HepG2 (cell line): Measurements from ENCODE around the gene LRRC45. TPM values are rescaled to one million over a fixed set of nuclear protein-coding genes. Genes with fewer than 3 reads are reported as not detected.
A peak's percentile ranks its signal among the peaks of the same experiment; 100 is the strongest.

Source experiments
- CBFB ChIP-seq: sonication (generic); formaldehyde crosslinking; IDR thresholded peaks from 2 replicates; pipeline ENCODE4 v1.4.0; 2020; ENCODE audit warnings: missing genetic modification reagents
- FOXJ3 ChIP-seq: sonication (generic); formaldehyde crosslinking; IDR thresholded peaks from 2 replicates; pipeline ENCODE4 v1.4.0; 2020; ENCODE audit warnings: missing genetic modification reagents, mild to moderate bottlenecking, borderline replicate concordance
- FOXO1 ChIP-seq: sonication (generic); formaldehyde crosslinking; IDR thresholded peaks from 2 replicates; pipeline ENCODE4 v1.4.0; 2020; ENCODE audit warnings: missing genetic modification reagents
- HOMEZ ChIP-seq: IDR thresholded peaks from 2 replicates; pipeline ENCODE4 v1.6.1; 2016; ENCODE audit warnings: low read depth
- KAT7 ChIP-seq: IDR thresholded peaks from 2 replicates; pipeline ENCODE4 v1.6.1; 2018; ENCODE audit warnings: borderline replicate concordance, missing compliant biosample characterization
- MXD4 ChIP-seq: IDR thresholded peaks from 2 replicates; pipeline ENCODE4 v1.6.1; 2016; ENCODE audit warnings: mild to moderate bottlenecking, missing biosample characterization, missing genetic modification reagents
- MZF1 ChIP-seq: sonication (generic); formaldehyde crosslinking; IDR thresholded peaks from 2 replicates; pipeline ENCODE4 v1.8.1; 2023; ENCODE audit warnings: mild to moderate bottlenecking, missing genetic modification reagents, borderline replicate concordance
- NR0B2 ChIP-seq: sonication (generic); formaldehyde crosslinking; IDR thresholded peaks from 2 replicates; pipeline ENCODE4 v1.4.0; 2020; ENCODE audit warnings: mild to moderate bottlenecking, missing genetic modification reagents
- PLSCR1 ChIP-seq: sonication (generic); formaldehyde crosslinking; IDR thresholded peaks from 2 replicates; pipeline ENCODE4 v1.5.0; 2020; ENCODE audit warnings: missing genetic modification reagents, mild to moderate bottlenecking, borderline replicate concordance
- SCMH1 ChIP-seq: sonication (generic); formaldehyde crosslinking; IDR thresholded peaks from 2 replicates; pipeline ENCODE4 v1.9.0; 2021; ENCODE audit warnings: missing genetic modification reagents, mild to moderate bottlenecking, borderline replicate concordance
- SNAPC5 ChIP-seq: sonication (generic); formaldehyde crosslinking; IDR thresholded peaks from 2 replicates; pipeline ENCODE4 v1.8.1; 2023; ENCODE audit warnings: mild to moderate bottlenecking, missing genetic modification reagents, borderline replicate concordance
- ZC3H4 ChIP-seq: sonication (generic); formaldehyde crosslinking; IDR thresholded peaks from 2 replicates; pipeline ENCODE4 v1.4.0; 2020; ENCODE audit warnings: missing genetic modification reagents, borderline replicate concordance
- ZFYVE20 ChIP-seq: sonication (generic); formaldehyde crosslinking; IDR thresholded peaks from 2 replicates; pipeline ENCODE4 v1.8.0; 2023; ENCODE audit warnings: low read depth, mild to moderate bottlenecking, moderate library complexity, missing genetic modification reagents, borderline replicate concordance
- ZMYM2 ChIP-seq: sonication (generic); formaldehyde crosslinking; IDR thresholded peaks from 2 replicates; pipeline ENCODE4 v1.8.0; 2022; ENCODE audit warnings: mild to moderate bottlenecking, missing genetic modification reagents
- ZNF121 ChIP-seq: sonication (generic); formaldehyde crosslinking; IDR thresholded peaks from 2 replicates; pipeline ENCODE4 v1.5.0; 2020; ENCODE audit warnings: mild to moderate bottlenecking, missing genetic modification reagents
- ZNF124 ChIP-seq: sonication (generic); formaldehyde crosslinking; IDR thresholded peaks from 2 replicates; pipeline ENCODE4 v1.4.0; 2020; ENCODE audit warnings: missing genetic modification reagents
- ZNF3 ChIP-seq: IDR thresholded peaks from 2 replicates; pipeline ENCODE4 v1.7.0; 2017; ENCODE audit warnings: inconsistent platforms
- ZNF343 ChIP-seq: sonication (generic); formaldehyde crosslinking; IDR thresholded peaks from 2 replicates; pipeline ENCODE4 v1.4.0; 2020; ENCODE audit warnings: mild to moderate bottlenecking, missing genetic modification reagents
- ZNF775 ChIP-seq: sonication (generic); formaldehyde crosslinking; IDR thresholded peaks from 2 replicates; pipeline ENCODE4 v1.4.0; 2020; ENCODE audit warnings: missing genetic modification reagents, mild to moderate bottlenecking, moderate library complexity, borderline replicate concordance
- ZNF878 ChIP-seq: sonication (generic); formaldehyde crosslinking; IDR thresholded peaks from 2 replicates; pipeline ENCODE4 v1.8.1; 2023; ENCODE audit warnings: mild to moderate bottlenecking, missing genetic modification reagents, moderate library complexity
- ZSCAN12 ChIP-seq: sonication (generic); formaldehyde crosslinking; IDR thresholded peaks from 2 replicates; pipeline ENCODE4 v1.9.0; 2021; ENCODE audit warnings: mild to moderate bottlenecking, missing genetic modification reagents
- ZZZ3 ChIP-seq: sonication (generic); formaldehyde crosslinking; IDR thresholded peaks from 2 replicates; pipeline ENCODE4 v1.4.0; 2020; ENCODE audit warnings: missing genetic modification reagents, mild to moderate bottlenecking, borderline replicate concordance
- polyA plus RNA-seq, 8 experiments: library from polyadenylated mRNA; depleted of rRNA in 3 of 8; stranded (reverse) in 7 of 8; unstranded in 1 of 8; fragments of >200 nt; fragmentation: Illumina TruSeq in 4 of 8; extraction: Trizol in 4 of 8; gene quantifications; 2 replicates each; pipeline versions ENCODE4 v1.2.1 to v1.2.3, GENCODE V29; 2011 to 2016; ENCODE audit warnings: low read depth in 4 of 8, missing spikeins in 1 of 8, mixed read lengths in 1 of 8; ENCODE audit not compliant: insufficient read depth in 1 of 8
- total RNA-seq, 5 experiments: library from RNA; depleted of rRNA; stranded (reverse); fragments of >200 nt; fragmentation: Illumina TruSeq; extraction: Trizol; gene quantifications; 2 replicates each; pipeline ENCODE4 v1.2.3, GENCODE V29; 2016; ENCODE audit warnings: low read depth in 1 of 5
- TF ChIP-seq, protein P1 (sequence below): sonication (generic); formaldehyde crosslinking; IDR thresholded peaks from 2 replicates; pipeline ENCODE4 v1.8.0; 2022; ENCODE audit warnings: mild to moderate bottlenecking, missing genetic modification reagents, borderline replicate concordance
- TF ChIP-seq, protein P2 (sequence below): sonication (generic); formaldehyde crosslinking; IDR thresholded peaks from 2 replicates; pipeline ENCODE4 v1.8.0; 2022; ENCODE audit warnings: mild to moderate bottlenecking, missing genetic modification reagents, moderate library complexity

LRRC45 gene
- total and polyA plus RNA-seq, 2 of the 13 experiments (the other 11 are each of a cell fraction or from before 2014, with no cell fraction given), result 11.6 to 48.1 TPM

DNA sequence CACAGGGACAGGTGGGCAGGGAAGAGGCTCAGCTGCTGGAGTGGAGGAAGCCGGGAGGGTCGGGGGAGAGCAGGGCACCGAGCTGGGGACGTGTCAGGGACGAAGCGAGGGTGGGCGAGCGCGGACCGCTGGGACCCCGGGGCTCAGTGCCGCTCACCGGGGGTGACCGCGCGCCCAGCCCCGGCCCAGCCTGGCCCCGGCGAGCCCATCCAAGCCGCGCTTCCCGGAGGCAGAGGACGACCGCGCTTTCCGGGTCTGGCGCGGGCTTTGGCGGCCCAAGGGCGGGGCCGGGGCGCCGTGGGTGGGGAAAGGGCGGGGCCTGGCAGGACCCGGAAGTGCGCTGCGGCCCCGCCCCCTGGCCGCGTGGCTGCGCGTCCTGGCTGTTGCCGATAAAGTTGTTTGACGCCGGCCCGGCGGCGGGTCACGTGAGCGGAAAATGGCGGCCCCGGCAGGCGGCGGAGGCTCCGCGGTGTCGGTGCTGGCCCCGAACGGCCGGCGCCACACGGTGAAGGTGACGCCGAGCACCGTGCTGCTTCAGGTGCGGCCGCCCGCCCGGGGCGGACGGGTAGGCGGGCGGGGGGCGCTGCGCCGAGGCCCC lies 45.8 kb upstream of the LRRC45 start, which contains the start of gene ASPSCR1 (continued):
- TF ChIP-seq ZZZ3 (CRISPR knock-in tag) (0 out of 2 replicates have a peak, but pooled peaks have one; percentile 9), ZFYVE20 (CRISPR knock-in tag) (no peak), ZNF343 (CRISPR knock-in tag) (peak; percentile 100), FOXJ3 (CRISPR knock-in tag) (no peak), NR0B2 (CRISPR knock-in tag) (peak; percentile 93), SCMH1 (CRISPR knock-in tag) (no peak), HOMEZ (CRISPR knock-in tag) (no peak), ZMYM2 (CRISPR knock-in tag) (peak; percentile 3; the same call in 1 of the 2 replicates), PLSCR1 (no peak), SNAPC5 (peak; percentile 93; the same call in 1 of the 2 replicates), MXD4 (CRISPR knock-in tag) (peak; percentile 94; the same call in 1 of the 2 replicates), ZNF878 (no peak), ZNF121 (CRISPR knock-in tag) (peak; percentile 54; the same call in 1 of the 2 replicates), ZC3H4 (no peak), CBFB (peak; percentile 88), ZNF3 (CRISPR knock-in tag) (no peak), ZSCAN12 (no peak), MZF1 (no peak), ZNF124 (CRISPR knock-in tag) (no peak), KAT7 (CRISPR knock-in tag) (no peak; the same call in 1 of the 2 replicates), FOXO1 (CRISPR knock-in tag) (peak; percentile 81; the same call in 1 of the 2 replicates), ZNF775 (CRISPR knock-in tag) (no peak)
- TF ChIP-seq, protein P1, sequence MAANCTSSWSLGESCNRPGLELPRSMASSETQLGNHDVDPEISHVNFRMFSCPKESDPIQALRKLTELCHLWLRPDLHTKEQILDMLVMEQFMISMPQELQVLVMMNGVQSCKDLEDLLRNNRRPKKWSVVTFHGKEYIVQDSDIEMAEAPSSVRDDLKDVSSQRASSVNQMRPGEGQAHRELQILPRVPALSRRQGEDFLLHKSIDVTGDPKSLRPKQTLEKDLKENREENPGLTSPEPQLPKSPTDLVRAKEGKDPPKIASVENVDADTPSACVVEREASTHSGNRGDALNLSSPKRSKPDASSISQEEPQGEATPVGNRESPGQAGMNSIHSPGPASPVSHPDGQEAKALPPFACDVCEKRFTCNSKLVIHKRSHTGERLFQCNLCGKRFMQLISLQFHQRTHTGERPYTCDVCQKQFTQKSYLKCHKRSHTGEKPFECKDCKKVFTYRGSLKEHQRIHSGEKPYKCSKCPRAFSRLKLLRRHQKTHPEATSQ (CRISPR knock-in tag), result 0 out of 2 replicates have a peak, but pooled peaks have one; percentile 74
- TF ChIP-seq, protein P2, sequence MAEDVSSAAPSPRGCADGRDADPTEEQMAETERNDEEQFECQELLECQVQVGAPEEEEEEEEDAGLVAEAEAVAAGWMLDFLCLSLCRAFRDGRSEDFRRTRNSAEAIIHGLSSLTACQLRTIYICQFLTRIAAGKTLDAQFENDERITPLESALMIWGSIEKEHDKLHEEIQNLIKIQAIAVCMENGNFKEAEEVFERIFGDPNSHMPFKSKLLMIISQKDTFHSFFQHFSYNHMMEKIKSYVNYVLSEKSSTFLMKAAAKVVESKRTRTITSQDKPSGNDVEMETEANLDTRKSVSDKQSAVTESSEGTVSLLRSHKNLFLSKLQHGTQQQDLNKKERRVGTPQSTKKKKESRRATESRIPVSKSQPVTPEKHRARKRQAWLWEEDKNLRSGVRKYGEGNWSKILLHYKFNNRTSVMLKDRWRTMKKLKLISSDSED (CRISPR knock-in tag), result no peak; the same call in 1 of the 2 replicates
